ENCODE measurements around the gene NAT8L.

NAT8L gene

GRCh38 chr4:2065106-2065930 is 6.2 kb downstream of the NAT8L start:
- DNase-seq, result no peak

GRCh38 chr4:2066011-2066551 is 7.0 kb downstream of the NAT8L start:
- no peak for DNase-seq

- no peak for DNase-seq
These were observed 7.7 kb downstream of the NAT8L start for GRCh38 chr4:2066571-2067445.

- no peak for DNase-seq
These were observed 8.5 kb downstream of the NAT8L start for GRCh38 chr4:2067446-2068197.

- DNase-seq, result no peak
These were observed 9.0 kb downstream of the NAT8L start for GRCh38 chr4:2068198-2068470.

GRCh38 chr4:2068566-2068965 is 9.4 kb downstream of the NAT8L start:
- DNase-seq, result no peak

GRCh38 chr4:2069161-2069971 is 10.2 kb downstream of the NAT8L start:
- no peak for DNase-seq

- DNase-seq, result no peak
These were observed 10.9 kb downstream of the NAT8L start for GRCh38 chr4:2069986-2070385.

- DNase-seq, result no peak
These were observed 11.5 kb downstream of the NAT8L start for GRCh38 chr4:2070421-2071251.

GRCh38 chr4:2071252-2071911 is 12.3 kb downstream of the NAT8L start:
- no peak for DNase-seq

- DNase-seq, result no peak
These were observed 13.1 kb downstream of the NAT8L start for GRCh38 chr4:2071912-2072867.

- no peak for DNase-seq
These were observed 14.1 kb downstream of the NAT8L start for GRCh38 chr4:2072971-2073807.

- no peak for DNase-seq
These were observed 14.8 kb downstream of the NAT8L start for GRCh38 chr4:2073808-2074481.

- no peak for DNase-seq
These were observed 15.5 kb downstream of the NAT8L start for GRCh38 chr4:2074588-2074987.

GRCh38 chr4:2075171-2075986 is 16.3 kb downstream of the NAT8L start:
- DNase-seq, result no peak

- no peak for DNase-seq
These were observed 17.1 kb downstream of the NAT8L start for GRCh38 chr4:2075987-2076907.

Data from T-helper 2 cell (primary cell).